BJ (cell line): ENCODE data around the gene AGAP1. TPM values are rescaled to one million over a fixed set of nuclear protein-coding genes. Genes with fewer than 3 reads are reported as not detected.
"Not testable (repeated sequence)": the region's sequence is repeated elsewhere in the genome, so short reads cannot be mapped to it uniquely, and the experiment has no call there.

ENCODE experiments used
- CTCF ChIA-PET: fragments of 350-600 bp; formaldehyde crosslinking; extraction: SDS; loops from one replicate; lab custom pipeline; 2021; ENCODE audit warnings: antibody characterized with exemption, inconsistent platforms; lab: Yijun Ruan, JAX
- POLR2A ChIA-PET: fragments of 300-600 bp; sonication (Branson Sonifier 250); formaldehyde crosslinking; extraction: SDS; loops from one replicate; lab custom pipeline; 2021; ENCODE audit warnings: antibody characterized with exemption; lab: Charles Lee
- DNase-seq: peaks from one replicate; pipeline ENCODE4 v3.0.0-alpha.2; 2011; ENCODE audit warnings: low read depth
- H3K27me3 ChIP-seq: 2 replicates; pipeline ENCODE4 v1.6.0; 2011; ENCODE audit warnings: low read length; ENCODE audit not compliant: control insufficient read depth, insufficient read depth
- H3K36me3 ChIP-seq: 2 replicates; pipeline ENCODE4 v1.5.1; 2011; ENCODE audit warnings: low read length; ENCODE audit not compliant: control insufficient read depth, insufficient read depth
- H3K4me3 ChIP-seq: 2 replicates; pipeline ENCODE4 v1.5.1; 2011; ENCODE audit warnings: low read depth, mild to moderate bottlenecking, control low read depth, low read length
- CTCF ChIP-seq: IDR thresholded peaks from 2 replicates; pipeline ENCODE4 v1.5.1; 2011; ENCODE audit warnings: low read depth, mild to moderate bottlenecking, control low read depth, inconsistent platforms, low read length, moderate library complexity; ENCODE audit not compliant: insufficient read depth
- polyA plus RNA-seq: library from polyadenylated mRNA; depleted of rRNA; stranded (reverse); fragments of >200 nt; gene quantifications from 2 replicates; pipeline ENCODE4 v1.2.3, GENCODE V29; 2011

The AGAP1 gene
- polyA plus RNA-seq, 1 experiment = 14.9 TPM

GRCh38 chr2:235944591-235944990 lies 450.7 kb downstream of the AGAP1 start:
- CTCF ChIA-PET = interaction anchor here (1.1 to 1.5 kb wide), 3 partner anchors 8 to 13 kb away, joined by 3 read pairs; no protein-coding TSS in a partner anchor
- DNase-seq = no peak
- POLR2A ChIA-PET = no interaction called here
- Histone ChIP-seq H3K4me3 (no peak overlapping the region), H3K27me3 (no peaks in the 10 kb centered on the region), H3K36me3 (no peaks in the 10 kb centered on the region)
- no peak for TF ChIP-seq CTCF

DNA sequence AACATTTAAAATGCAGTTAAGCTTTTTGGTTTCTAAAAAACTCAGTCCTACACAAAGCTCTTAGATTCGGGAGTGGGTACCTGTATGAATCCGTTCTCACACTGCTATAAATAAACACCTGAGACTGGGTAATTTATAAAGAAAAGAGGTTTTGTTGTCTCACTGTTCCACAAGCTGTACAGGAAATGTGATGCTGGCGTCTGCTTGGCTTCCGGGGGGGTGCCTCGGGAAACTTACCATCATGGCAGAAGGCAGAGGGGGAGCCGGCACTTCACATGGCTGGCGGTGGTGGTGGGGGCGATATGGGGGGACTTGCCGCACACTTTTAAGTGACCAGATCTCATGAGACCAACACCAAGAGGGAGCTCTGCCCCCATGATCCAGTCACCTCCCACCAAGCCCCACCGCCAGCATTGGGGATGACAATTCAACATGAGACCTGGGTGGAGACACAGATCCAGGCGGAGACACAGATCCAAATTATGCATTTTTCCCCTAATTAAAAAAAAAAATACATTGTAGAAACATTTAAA lies 451.8 kb downstream of the AGAP1 start:
- Histone ChIP-seq H3K4me3 (no peak overlapping the region), H3K27me3 (no peaks in the 10 kb centered on the region), H3K36me3 (no peaks in the 10 kb centered on the region)
- ChIA-PET POLR2A (no interaction called here), CTCF (interaction anchor here (1.5 kb wide), 1 partner anchor 9 kb away, joined by 3 read pairs; no protein-coding TSS in a partner anchor)
- no peak for DNase-seq
- TF ChIP-seq CTCF = no peak

GRCh38 chr2:235946590-235946989 lies 452.7 kb downstream of the AGAP1 start:
- POLR2A ChIA-PET = no interaction called here
- no peaks in the 10 kb centered on the region for H3K27me3 ChIP-seq

DNA sequence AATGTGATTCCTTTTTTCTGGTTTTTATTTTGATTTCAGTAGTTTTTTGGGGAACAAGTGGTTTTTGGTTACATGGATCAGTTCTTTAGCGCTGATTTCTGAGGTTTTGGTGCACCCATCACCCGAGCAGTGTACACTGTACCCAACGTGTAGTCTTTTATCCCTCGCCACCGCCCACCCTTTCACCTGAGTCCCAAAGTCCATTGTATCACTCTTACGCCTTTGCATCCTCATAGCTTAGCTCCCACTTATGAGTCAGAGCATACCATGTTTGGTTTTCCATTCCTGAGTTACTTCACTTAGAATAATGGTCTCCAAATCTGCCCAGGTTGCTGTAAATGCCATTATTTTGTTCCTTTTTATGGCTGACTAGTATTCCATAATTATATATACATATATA lies 453.2 kb downstream of the AGAP1 start:
- H3K4me3 ChIP-seq, H3K27me3 ChIP-seq, H3K36me3 ChIP-seq, POLR2A ChIA-PET, CTCF ChIA-PET, DNase-seq: not testable (repeated sequence)

More at GRCh38 chr2:235946590-235946989, 452.7 kb downstream of the AGAP1 start:
- CTCF ChIA-PET = no interaction called here
- no peaks in the 10 kb centered on the region for H3K36me3 ChIP-seq
- H3K4me3 ChIP-seq = no peak overlapping the region
- no peak for TF ChIP-seq CTCF
- DNase-seq = no peak

DNA sequence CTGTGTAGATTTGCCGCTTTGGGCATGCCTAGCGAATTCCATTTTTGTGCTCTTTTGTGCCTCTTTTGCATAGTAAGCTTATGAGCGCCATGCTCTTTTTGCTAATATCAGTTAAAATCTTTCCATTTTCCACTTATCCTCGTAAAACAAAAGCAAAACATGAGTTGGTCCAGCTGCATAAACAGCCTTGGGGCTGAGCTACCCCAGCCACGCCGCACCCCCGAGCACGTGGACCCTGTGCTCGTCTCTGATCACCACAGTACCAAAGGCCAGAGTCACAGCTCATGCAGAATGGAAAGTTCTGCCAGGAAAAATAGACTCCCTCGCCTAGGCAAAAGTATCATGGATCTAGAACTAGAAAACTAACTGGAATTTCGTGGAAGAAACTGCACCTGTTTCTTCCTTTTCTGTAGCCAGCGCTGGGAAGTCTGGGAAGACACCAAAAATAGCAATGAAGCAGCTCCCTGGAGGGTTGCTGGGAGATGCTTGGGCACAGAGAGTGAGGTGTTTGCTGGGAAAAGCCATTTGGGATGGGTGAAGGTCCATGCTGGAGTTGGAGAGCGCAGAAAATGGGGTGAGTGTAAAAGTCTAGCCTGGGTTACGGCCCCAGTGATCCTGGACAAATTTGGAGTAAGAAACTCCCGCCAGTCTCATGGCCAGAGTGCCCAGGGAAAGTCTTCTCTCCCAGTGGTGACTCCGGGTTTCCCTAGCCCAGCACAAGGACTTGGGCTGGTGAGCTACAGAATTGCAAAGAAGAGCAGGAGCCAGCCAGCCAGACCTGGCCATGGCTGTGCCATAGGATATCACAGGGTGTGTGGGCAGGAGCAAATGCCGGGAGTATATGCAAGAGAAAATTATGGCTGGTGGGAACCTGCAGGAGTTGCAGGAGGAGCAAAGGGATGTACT lies 456.0 kb downstream of the AGAP1 start:
- Histone ChIP-seq H3K27me3 (no peaks in the 10 kb centered on the region), H3K4me3 (no peak overlapping the region), H3K36me3 (no peaks in the 10 kb centered on the region)
- ChIA-PET CTCF (no interaction called here), POLR2A (no interaction called here)
- no peak for TF ChIP-seq CTCF
- DNase-seq = no peak
